HepG2 (cell line): ENCODE measurements around the gene ZCWPW2. TPM values are rescaled to one million over a fixed set of nuclear protein-coding genes. Genes with fewer than 3 reads are reported as not detected.

Experiments used
- ATAC-seq: fragments of 200-7000 bp; cut with Tn5 transposase; 3 replicates; pipeline ENCODE4 v1.9.1; 2020; ENCODE audit warnings: mild to moderate bottlenecking, moderate library complexity
- BruUV-seq: library from RNA; stranded (reverse); fragments of 400-500 nt; replicated peaks from 2 replicates; lab custom pipeline; 2021; lab: Mats Ljungman, UMichigan
- CTCF ChIA-PET: fragments of 300-600 bp; formaldehyde crosslinking; extraction: SDS; loops from one replicate; lab custom pipeline; 2021; ENCODE audit warnings: low total read pairs, inconsistent platforms, low intra/inter-chr PET ratio; lab: Yijun Ruan, JAX
- POLR2A ChIA-PET: fragments of 350-600 bp; sonication (Branson Sonifier 250); formaldehyde crosslinking; loops from one replicate; lab custom pipeline; 2020; ENCODE audit warnings: antibody characterized with exemption, inconsistent platforms; lab: Yijun Ruan, JAX
- DNase-seq: peaks from one replicate; pipeline ENCODE4 v3.0.0-alpha.2; 2015; ENCODE audit warnings: low spot score
- FAIRE-seq: peaks from 3 replicates; lab custom pipeline; 2011; peaks lifted over from hg19 to GRCh38; lab: Jason Lieb, UNC
- H2AFZ ChIP-seq: one replicate; pipeline ENCODE4 v1.6.1; 2011; ENCODE audit warnings: low read length, inconsistent platforms
- H3K27ac ChIP-seq: fragments of 300-600 bp; 3 replicates; pipeline ENCODE4 v1.8.0; 2011; ENCODE audit warnings: mixed run types, mild to moderate bottlenecking, mixed read lengths, low read length, inconsistent platforms; ENCODE audit not compliant: insufficient read depth; ENCODE audit errors: extremely low read length
- H3K27me3 ChIP-seq, 2 experiments: fragments of 200-600 bp in 1 of 2; 2 replicates in 1 of 2; 3 replicates in 1 of 2; pipeline versions ENCODE4 v1.6.0 to v1.8.0; 2011; ENCODE audit warnings: low read length in 2 of 2, mild to moderate bottlenecking in 2 of 2, moderate library complexity in 2 of 2, inconsistent platforms in 1 of 2; ENCODE audit not compliant: insufficient read depth in 2 of 2, control insufficient read depth in 1 of 2
- H3K36me3 ChIP-seq, 2 experiments: fragments of 200-600 bp in 1 of 2; replicated peaks in 1 of 2; 2 replicates in 1 of 2; 3 replicates in 1 of 2; pipeline versions ENCODE4 v1.5.1 to v1.8.0; 2011; ENCODE audit warnings: low read length in 2 of 2, inconsistent platforms in 1 of 2; ENCODE audit not compliant: insufficient read depth in 2 of 2, control insufficient read depth in 1 of 2
- H3K4me1 ChIP-seq: 2 replicates; pipeline ENCODE4 v1.5.1; 2012; ENCODE audit warnings: low read length, inconsistent platforms; ENCODE audit not compliant: insufficient read depth
- H3K4me2 ChIP-seq: 2 replicates; pipeline ENCODE4 v1.6.0; 2011; ENCODE audit warnings: low read depth, low read length, inconsistent platforms
- H3K4me3 ChIP-seq, 3 experiments: fragments of 200-600 bp in 1 of 3; sonication (generic), shearing (Covaris generic) in 1 of 3; replicated peaks in 1 of 3; 2 replicates each; pipeline ENCODE4 v1.5.1; 2011 to 2016; ENCODE audit warnings: low read length in 3 of 3, inconsistent platforms in 2 of 3, low read depth in 2 of 3, mild to moderate bottlenecking in 2 of 3, control low read depth in 1 of 3, mixed read lengths in 1 of 3; ENCODE audit not compliant: insufficient read depth in 1 of 3
- H3K79me2 ChIP-seq: one replicate; pipeline ENCODE4 v1.6.1; 2011; ENCODE audit warnings: low read length, inconsistent platforms; ENCODE audit not compliant: insufficient read depth
- H3K9ac ChIP-seq: 2 replicates; pipeline ENCODE4 v1.6.0; 2011; ENCODE audit warnings: mild to moderate bottlenecking, low read depth, low read length, inconsistent platforms; ENCODE audit not compliant: insufficient read depth
- H3K9me3 ChIP-seq: 2 replicates; pipeline ENCODE4 v1.5.1; 2012; ENCODE audit warnings: mild to moderate bottlenecking, low read length
- H4K20me1 ChIP-seq: 2 replicates; pipeline ENCODE4 v1.6.0; 2011; ENCODE audit warnings: inconsistent platforms, mild to moderate bottlenecking, low read length, moderate library complexity; ENCODE audit not compliant: insufficient read depth
- ESRRA ChIP-seq: sonication (generic); formaldehyde crosslinking; IDR thresholded peaks from 2 replicates; pipeline ENCODE4 v1.5.1; 2020; ENCODE audit warnings: mild to moderate bottlenecking, low read depth, missing genetic modification reagents
- HNRNPK ChIP-seq: fragments of 200-400 bp; formaldehyde crosslinking; IDR thresholded peaks from 2 replicates; pipeline ENCODE4 v1.6.1; 2018; ENCODE audit warnings: low read length, low read depth, moderate library complexity, mild to moderate bottlenecking; ENCODE audit not compliant: poor library complexity, severe bottlenecking
- HOMEZ ChIP-seq: IDR thresholded peaks from 2 replicates; pipeline ENCODE4 v1.6.1; 2016; ENCODE audit warnings: low read depth
- LRRFIP1 ChIP-seq: sonication (generic); formaldehyde crosslinking; conservative IDR thresholded peaks from 2 replicates; pipeline ENCODE4 v1.4.0; 2020; ENCODE audit warnings: missing genetic modification reagents
- MAFK ChIP-seq, 2 experiments: IDR thresholded peaks in 1 of 2; conservative IDR thresholded peaks in 1 of 2; 2 replicates each; pipeline ENCODE4 v1.6.1; 2011; ENCODE audit warnings: improper control_type of control experiment in 2 of 2, low read length in 2 of 2
- PITX1 ChIP-seq: sonication (generic); formaldehyde crosslinking; IDR thresholded peaks from 2 replicates; pipeline ENCODE4 v1.5.1; 2020; ENCODE audit warnings: mild to moderate bottlenecking, missing genetic modification reagents
- ZNF326 ChIP-seq: sonication (generic); formaldehyde crosslinking; IDR thresholded peaks from 2 replicates; pipeline ENCODE4 v1.4.0; 2020; ENCODE audit warnings: missing genetic modification reagents, borderline replicate concordance
- ZNF333 ChIP-seq: sonication (generic); formaldehyde crosslinking; IDR thresholded peaks from 2 replicates; pipeline ENCODE4 v1.4.0; 2020; ENCODE audit warnings: mild to moderate bottlenecking, missing genetic modification reagents, borderline replicate concordance
- ZSCAN9 ChIP-seq: IDR thresholded peaks from 2 replicates; pipeline ENCODE4 v1.6.1; 2016; ENCODE audit warnings: borderline replicate concordance
- WGBS: methylation state at CpG from one replicate; pipeline ENCODE4 v1.1.6; 2017; ENCODE audit warnings: low lambda C conversion rate; 5-methylcytosine and 5-hydroxymethylcytosine counted together
- in situ Hi-C: cut with HindIII; loops from 2 replicates; pipeline ENCODE4 v1.10.0; 2017; ENCODE audit warnings: low pct_unique_long_range_greater_than_20kb; ENCODE audit not compliant: extremely low pct_ligation_motif_present
- intact Hi-C: fragments of 100-400 bp; cut with micrococcal nuclease; formaldehyde crosslinking; loops from one replicate; pipeline ENCODE4 v1.10.0; 2022; ENCODE audit not compliant: unreplicated experiment
- polyA plus RNA-seq, 8 experiments: library from polyadenylated mRNA; depleted of rRNA in 3 of 8; stranded (reverse) in 7 of 8; unstranded in 1 of 8; fragments of >200 nt; fragmentation: Illumina TruSeq in 4 of 8; extraction: Trizol in 4 of 8; gene quantifications; 2 replicates each; pipeline versions ENCODE4 v1.2.1 to v1.2.3, GENCODE V29; 2011 to 2016; ENCODE audit warnings: low read depth in 4 of 8, missing spikeins in 1 of 8, mixed read lengths in 1 of 8; ENCODE audit not compliant: insufficient read depth in 1 of 8
- total RNA-seq, 5 experiments: library from RNA; depleted of rRNA; stranded (reverse); fragments of >200 nt; fragmentation: Illumina TruSeq; extraction: Trizol; gene quantifications; 2 replicates each; pipeline ENCODE4 v1.2.3, GENCODE V29; 2016; ENCODE audit warnings: low read depth in 1 of 5
- TF ChIP-seq, protein P1 (sequence below): sonication (generic); formaldehyde crosslinking; IDR thresholded peaks from 2 replicates; pipeline ENCODE4 v1.5.0; 2020; ENCODE audit warnings: missing genetic modification reagents
- TF ChIP-seq, protein P2 (sequence below): IDR thresholded peaks from 2 replicates; pipeline ENCODE4 v1.6.1; 2012; ENCODE audit warnings: low read depth, low read length, improper control_type of control experiment
- TF ChIP-seq, protein P3 (sequence below): sonication (generic); formaldehyde crosslinking; IDR thresholded peaks from 2 replicates; pipeline ENCODE4 v1.4.0; 2020; ENCODE audit warnings: mild to moderate bottlenecking, missing genetic modification reagents
- TF ChIP-seq, protein P4 (sequence below): sonication (generic); formaldehyde crosslinking; IDR thresholded peaks from 2 replicates; pipeline ENCODE4 v1.8.1; 2023; ENCODE audit warnings: mild to moderate bottlenecking, missing genetic modification reagents

Gene ZCWPW2
- total and polyA plus RNA-seq, 2 of the 13 experiments (the other 11 are each of a cell fraction or from before 2014, with no cell fraction given), result 0.17 to 0.53 TPM

- WGBS, result 58% methylated on average over 5 of the region's 5 CpGs
- H3K9me3 ChIP-seq, result no peaks in the 10 kb centered on the region; the same call in 1 of the 2 replicates
- no peaks in the 10 kb centered on the region for H3K79me2 ChIP-seq
- BruUV-seq, result no TSS peak
- DNase-seq, result no peak
- H3K9ac ChIP-seq, result no peak overlapping the region
- no peaks in the 10 kb centered on the region for H3K36me3 ChIP-seq
- no peaks in the 10 kb centered on the region for H4K20me1 ChIP-seq
- intact Hi-C loops, result loop anchor here (1.0 kb wide), 1 partner anchor 251 kb away; no protein-coding TSS in a partner anchor
- no peak overlapping the region for H2AFZ ChIP-seq
- no peak overlapping the region for H3K27ac ChIP-seq
- POLR2A ChIA-PET, result no interaction called here
- ATAC-seq, result no peak
- CTCF ChIA-PET, result interaction anchor here (1.4 kb wide), 1 partner anchor 250 kb away, joined by 3 read pairs; no protein-coding TSS in a partner anchor
- H3K27me3 ChIP-seq, result no peaks in the 10 kb centered on the region
- no peaks in the 10 kb centered on the region for H3K4me1 ChIP-seq
- no peak overlapping the region for H3K4me2 ChIP-seq
- in situ Hi-C loops, result no loop called here
- no peak overlapping the region for H3K4me3 ChIP-seq
- no peak for FAIRE-seq
- no peak for TF ChIP-seq LRRFIP1 (CRISPR knock-in tag)
- TF ChIP-seq, protein P1, sequence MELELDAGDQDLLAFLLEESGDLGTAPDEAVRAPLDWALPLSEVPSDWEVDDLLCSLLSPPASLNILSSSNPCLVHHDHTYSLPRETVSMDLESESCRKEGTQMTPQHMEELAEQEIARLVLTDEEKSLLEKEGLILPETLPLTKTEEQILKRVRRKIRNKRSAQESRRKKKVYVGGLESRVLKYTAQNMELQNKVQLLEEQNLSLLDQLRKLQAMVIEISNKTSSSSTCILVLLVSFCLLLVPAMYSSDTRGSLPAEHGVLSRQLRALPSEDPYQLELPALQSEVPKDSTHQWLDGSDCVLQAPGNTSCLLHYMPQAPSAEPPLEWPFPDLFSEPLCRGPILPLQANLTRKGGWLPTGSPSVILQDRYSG, result no peak
- TF ChIP-seq, protein P2, sequence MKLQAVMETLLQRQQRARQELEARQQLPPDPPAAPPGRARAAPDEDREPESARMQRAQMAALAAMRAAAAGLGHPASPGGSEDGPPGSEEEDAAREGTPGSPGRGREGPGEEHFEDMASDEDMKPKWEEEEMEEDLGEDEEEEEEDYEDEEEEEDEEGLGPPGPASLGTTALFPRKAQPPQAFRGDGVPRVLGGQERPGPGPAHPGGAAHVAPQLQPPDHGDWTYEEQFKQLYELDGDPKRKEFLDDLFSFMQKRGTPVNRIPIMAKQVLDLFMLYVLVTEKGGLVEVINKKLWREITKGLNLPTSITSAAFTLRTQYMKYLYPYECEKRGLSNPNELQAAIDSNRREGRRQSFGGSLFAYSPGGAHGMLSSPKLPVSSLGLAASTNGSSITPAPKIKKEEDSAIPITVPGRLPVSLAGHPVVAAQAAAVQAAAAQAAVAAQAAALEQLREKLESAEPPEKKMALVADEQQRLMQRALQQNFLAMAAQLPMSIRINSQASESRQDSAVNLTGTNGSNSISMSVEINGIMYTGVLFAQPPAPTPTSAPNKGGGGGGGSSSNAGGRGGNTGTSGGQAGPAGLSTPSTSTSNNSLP, result no peak
- TF ChIP-seq ESRRA (CRISPR knock-in tag), result no peak
- TF ChIP-seq, protein P3, sequence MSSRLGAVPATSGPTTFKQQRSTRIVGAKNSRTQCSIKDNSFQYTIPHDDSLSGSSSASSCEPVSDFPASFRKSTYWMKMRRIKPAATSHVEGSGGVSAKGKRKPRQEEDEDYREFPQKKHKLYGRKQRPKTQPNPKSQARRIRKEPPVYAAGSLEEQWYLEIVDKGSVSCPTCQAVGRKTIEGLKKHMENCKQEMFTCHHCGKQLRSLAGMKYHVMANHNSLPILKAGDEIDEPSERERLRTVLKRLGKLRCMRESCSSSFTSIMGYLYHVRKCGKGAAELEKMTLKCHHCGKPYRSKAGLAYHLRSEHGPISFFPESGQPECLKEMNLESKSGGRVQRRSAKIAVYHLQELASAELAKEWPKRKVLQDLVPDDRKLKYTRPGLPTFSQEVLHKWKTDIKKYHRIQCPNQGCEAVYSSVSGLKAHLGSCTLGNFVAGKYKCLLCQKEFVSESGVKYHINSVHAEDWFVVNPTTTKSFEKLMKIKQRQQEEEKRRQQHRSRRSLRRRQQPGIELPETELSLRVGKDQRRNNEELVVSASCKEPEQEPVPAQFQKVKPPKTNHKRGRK, result no peak
- TF ChIP-seq HNRNPK, result no peak
- no peak for TF ChIP-seq HOMEZ
- TF ChIP-seq ZNF333 (CRISPR knock-in tag), result no peak
- TF ChIP-seq MAFK (conservative IDR thresholded peaks at IDR 0.05 in 1 of 2, IDR thresholded peaks at IDR 0.05 in 1 of 2; ENCODE audit: low read length in 2 of 2), result no peak
- no peak for TF ChIP-seq ZNF326 (CRISPR knock-in tag)
- TF ChIP-seq PITX1 (CRISPR knock-in tag), result no peak
- TF ChIP-seq ZSCAN9, result no peak
- TF ChIP-seq, protein P4, sequence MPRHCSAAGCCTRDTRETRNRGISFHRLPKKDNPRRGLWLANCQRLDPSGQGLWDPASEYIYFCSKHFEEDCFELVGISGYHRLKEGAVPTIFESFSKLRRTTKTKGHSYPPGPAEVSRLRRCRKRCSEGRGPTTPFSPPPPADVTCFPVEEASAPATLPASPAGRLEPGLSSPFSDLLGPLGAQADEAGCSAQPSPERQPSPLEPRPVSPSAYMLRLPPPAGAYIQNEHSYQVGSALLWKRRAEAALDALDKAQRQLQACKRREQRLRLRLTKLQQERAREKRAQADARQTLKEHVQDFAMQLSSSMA (CRISPR knock-in tag), result no peak
Measured at GRCh38 chr3:28476764-28477163, 128.2 kb downstream of the ZCWPW2 start.
